Naive thymus-derived CD8-positive, alpha-beta T cell (primary cell): ENCODE measurements around the gene PYGB. TPM values are rescaled to one million over a fixed set of nuclear protein-coding genes. Genes with fewer than 3 reads are reported as not detected.

ENCODE experiments used
- ATAC-seq, 2 donors: fragments of 150-1000 bp; cut with Tn5 transposase in 1 of 2; sonication (Bioruptor Pico), chemical (Tn5 transposase) in 1 of 2; 1 replicate in 1 of 2; 2 replicates in 1 of 2; pipeline ENCODE4 v1.10.0; 2021; ENCODE audit warnings: mild to moderate bottlenecking in 2 of 2, moderate library complexity in 2 of 2
- POLR2A ChIA-PET: fragments of 350-600 bp; sonication (Branson Sonifier 250); formaldehyde crosslinking; loops from one replicate; lab custom pipeline; 2021; ENCODE audit warnings: antibody characterized with exemption; lab: Charles Lee
- DNase-seq, 10 donors: peaks; one replicate each; pipeline versions ENCODE4 v3.0.0 to v3.0.0-alpha.2; 2020 to 2022
- H3K27ac Mint-ChIP-seq, 10 donors: one replicate each; pipeline ENCODE4 v1.8.0; 2020 to 2022; ENCODE audit warnings: mild to moderate bottlenecking in 10 of 10, mixed read lengths in 10 of 10, moderate library complexity in 4 of 10, inconsistent platforms in 1 of 10
- H3K27me3 Mint-ChIP-seq, 5 donors: one replicate each; pipeline ENCODE4 v1.8.0; 2021 to 2022; ENCODE audit warnings: mixed read lengths in 5 of 5
- H3K36me3 Mint-ChIP-seq, 3 donors: one replicate each; pipeline ENCODE4 v1.8.0; 2020 to 2022; ENCODE audit warnings: mixed read lengths in 3 of 3, mild to moderate bottlenecking in 2 of 3, inconsistent platforms in 1 of 3
- H3K4me1 Mint-ChIP-seq, 4 donors: one replicate each; pipeline ENCODE4 v1.8.0; 2021 to 2022; ENCODE audit warnings: mixed read lengths in 4 of 4
- H3K4me3 Mint-ChIP-seq, 10 donors: one replicate each; pipeline ENCODE4 v1.8.0; 2020 to 2022; ENCODE audit warnings: mild to moderate bottlenecking in 10 of 10, mixed read lengths in 10 of 10, moderate library complexity in 6 of 10, inconsistent platforms in 1 of 10
- H3K9me3 Mint-ChIP-seq, 9 donors: one replicate each; pipeline ENCODE4 v1.8.0; 2020 to 2022; ENCODE audit warnings: mixed read lengths in 9 of 9, mild to moderate bottlenecking in 3 of 9, inconsistent platforms in 1 of 9, moderate library complexity in 1 of 9
- polyA plus RNA-seq, 3 donors: library from polyadenylated mRNA; unstranded; fragments of 300-500 nt; fragmentation: Illumina TruSeq; gene quantifications; one replicate each; pipeline ENCODE4 v1.2.3, GENCODE V29; 2021
- total RNA-seq, 8 experiments: library from RNA in 2 of 8; stranded (reverse) in 2 of 8; gene quantifications; one replicate each; pipeline ENCODE4 v1.2.3 and lab custom pipeline; 2021 to 2026

The PYGB gene
- total and polyA plus RNA-seq, 5 experiments from 2014 or later = 39.9 to 107 (median 54.4) TPM

- H3K27ac Mint-ChIP-seq = peak overlapping the region in 9 of 10 donors; percentile 53 to 82 (median 73)
- peaks cover 24 to 48% (median 39%) of the 10 kb centered on the region in 4 donors for H3K4me1 Mint-ChIP-seq
- ATAC-seq = peak in 1 of 2 donors; percentile 7
- H3K9me3 Mint-ChIP-seq = peaks cover 0 to 6% (median 2%) of the 10 kb centered on the region in 9 donors
- H3K36me3 Mint-ChIP-seq = peaks cover 0 to 7% (median 4%) of the 10 kb centered on the region in 3 donors
- H3K27me3 Mint-ChIP-seq = peaks cover 0 to 6% (median 1%) of the 10 kb centered on the region in 5 donors
- peak overlapping the region; percentile 79 to 95 (median 88) for H3K4me3 Mint-ChIP-seq
- POLR2A ChIA-PET = interaction anchor here (0.8 to 5.0 kb wide), 6 partner anchors 13 to 189 kb away, joined by 3 to 61 read pairs (median 12); partner anchors contain the start of genes ACSS1, ENTPD6 and GINS1
- DNase-seq = peak in 1 of 10 donors; percentile 17
Observed at GRCh38 chr20:25247000-25247517, 826 bp upstream of the PYGB start.

DNA sequence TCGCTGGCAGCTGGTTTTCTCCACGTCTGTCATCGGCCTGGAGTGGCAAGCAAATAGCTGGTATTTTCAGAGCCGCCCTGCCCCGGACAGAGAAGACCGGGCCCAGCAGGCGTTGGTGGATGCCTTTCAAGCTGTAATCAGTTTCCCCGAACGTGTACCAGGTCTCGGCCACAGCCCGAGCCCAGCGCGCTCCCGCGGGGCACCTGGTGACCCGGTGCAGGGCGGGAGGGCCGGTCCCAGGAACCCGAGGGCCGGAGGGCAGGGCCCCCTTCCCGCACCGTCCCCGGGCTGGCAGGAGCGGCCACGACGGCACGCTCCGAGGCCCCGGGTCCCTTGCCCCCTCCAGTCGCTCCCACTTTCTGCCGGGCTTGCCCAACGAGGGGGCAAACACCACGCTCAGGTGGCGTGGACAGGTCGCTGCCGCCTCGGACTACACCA, 348 bp upstream of the PYGB start:
- peaks cover 0 to 6% (median 2%) of the 10 kb centered on the region in 9 donors for H3K9me3 Mint-ChIP-seq
- H3K36me3 Mint-ChIP-seq = peaks cover 2 to 7% (median 4%) of the 10 kb centered on the region in 3 donors
- peak overlapping the region; percentile 84 to 96 (median 92) for H3K4me3 Mint-ChIP-seq
- peaks cover 0 to 6% (median 0%) of the 10 kb centered on the region in 5 donors for H3K27me3 Mint-ChIP-seq
- H3K27ac Mint-ChIP-seq = peak overlapping the region in 6 of 10 donors; percentile 65 to 93 (median 74)
- ATAC-seq (peak; percentile 29 to 39), DNase-seq (peak in 2 of 10 donors; percentile 18 to 24)
- H3K4me1 Mint-ChIP-seq = peaks cover 24 to 53% (median 43%) of the 10 kb centered on the region in 4 donors
- POLR2A ChIA-PET = interaction anchor here (0.8 to 5.0 kb wide), 8 partner anchors 10 to 190 kb away, joined by 3 to 61 read pairs (median 7); partner anchors contain the start of genes ACSS1, ENTPD6 and GINS1

- Mint-ChIP-seq H3K27ac (peak overlapping the region; percentile 4 to 97 (median 92)), H3K4me3 (peak overlapping the region; percentile 87 to 100 (median 96)), H3K9me3 (peaks cover 0 to under 1% (median 0%) of the 10 kb centered on the region in 9 donors), H3K27me3 (peaks cover 0 to under 1% (median 0%) of the 10 kb centered on the region in 5 donors), H3K36me3 (peaks cover 0 to 8% (median under 1%) of the 10 kb centered on the region in 3 donors), H3K4me1 (peaks cover 26 to 61% (median 47%) of the 10 kb centered on the region in 4 donors)
- DNase-seq = peak in 3 of 10 donors; percentile 13 to 32 (median 25)
- POLR2A ChIA-PET = interaction anchor here (1.8 to 5.0 kb wide), 4 partner anchors 9 to 191 kb away, joined by 8 to 61 read pairs (median 28); partner anchors contain the start of genes ACSS1 and ENTPD6
- ATAC-seq = no peak
Observed at GRCh38 chr20:25248786-25249172, 894 bp downstream of the PYGB start.

DNA sequence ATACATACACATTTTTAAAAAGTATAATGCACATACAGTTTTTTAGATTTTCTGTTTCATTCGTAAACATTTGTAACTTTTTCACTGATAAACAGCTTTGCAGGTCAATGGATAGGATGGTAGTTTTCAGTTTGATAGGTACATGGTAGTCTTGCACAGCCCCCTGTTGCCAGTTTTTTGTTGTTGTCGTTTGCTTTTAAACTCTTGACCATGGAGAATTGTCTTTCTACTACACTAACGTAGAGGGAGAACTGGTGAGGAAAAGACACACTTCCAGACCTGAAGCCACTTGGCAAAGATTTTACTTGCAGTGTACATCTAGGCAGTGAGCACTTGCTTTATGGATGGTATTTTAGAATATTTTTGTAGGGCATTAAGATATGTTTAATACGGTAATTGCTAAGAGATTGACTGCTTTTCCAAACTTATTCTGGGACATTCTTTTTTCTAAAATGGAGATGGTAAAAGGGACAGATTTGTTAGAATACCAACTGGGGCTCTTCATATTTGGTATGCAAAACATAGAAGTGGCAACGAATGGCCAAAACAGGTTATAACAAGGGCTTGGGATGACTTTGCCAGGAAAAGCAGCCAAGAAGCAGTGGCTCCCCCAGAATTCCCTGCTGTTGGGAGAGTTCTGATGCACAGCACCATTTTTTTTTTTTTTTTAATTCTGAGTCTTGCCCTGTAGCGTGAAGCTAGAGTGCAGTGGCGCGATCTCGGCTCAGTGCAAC, 1.5 kb downstream of the PYGB start:
- Mint-ChIP-seq H3K9me3 (no peaks in the 10 kb centered on the region), H3K4me1 (peaks cover 28 to 62% (median 48%) of the 10 kb centered on the region in 4 donors), H3K4me3 (peak overlapping the region; percentile 87 to 100 (median 96)), H3K36me3 (peaks cover 0 to 8% (median 0%) of the 10 kb centered on the region in 3 donors), H3K27me3 (no peaks in the 10 kb centered on the region), H3K27ac (peak overlapping the region; percentile 22 to 92 (median 90))
- DNase-seq = no peak
- ATAC-seq = no peak
- POLR2A ChIA-PET = interaction anchor here (1.1 to 5.0 kb wide), 5 partner anchors 8 to 192 kb away, joined by 3 to 61 read pairs (median 19); partner anchors contain the start of genes ACSS1 and ENTPD6

DNA sequence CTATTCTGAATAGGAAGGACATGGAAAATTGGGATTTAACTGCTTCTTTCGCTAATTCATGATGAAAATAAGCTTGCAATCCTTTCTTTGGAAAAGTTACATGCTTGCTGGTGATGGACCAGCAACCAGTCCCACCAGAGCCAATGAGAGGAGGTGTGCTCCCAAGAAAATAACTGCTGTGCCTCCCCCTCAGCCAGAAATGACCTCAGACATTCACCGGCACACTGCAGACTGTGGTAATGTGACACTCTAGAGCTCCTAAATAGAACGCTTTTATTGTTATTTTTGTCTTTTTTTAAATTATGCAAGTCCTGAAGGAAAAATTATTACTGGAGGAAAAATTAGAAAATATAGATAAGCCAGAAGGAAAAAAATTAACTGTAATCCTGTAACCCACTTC, 2.6 kb downstream of the PYGB start:
- Mint-ChIP-seq H3K36me3 (peaks cover 0 to 10% (median 0%) of the 10 kb centered on the region in 3 donors), H3K27ac (peak overlapping the region in 7 of 10 donors; percentile 10 to 92 (median 86)), H3K9me3 (no peaks in the 10 kb centered on the region), H3K27me3 (no peaks in the 10 kb centered on the region), H3K4me1 (peaks cover 28 to 70% (median 55%) of the 10 kb centered on the region in 4 donors), H3K4me3 (peak overlapping the region; percentile 87 to 100 (median 96))
- ATAC-seq (no peak), DNase-seq (peak in 1 of 10 donors; percentile 29)
- POLR2A ChIA-PET = interaction anchor here (1.1 to 5.0 kb wide), 3 partner anchors 10 to 55 kb away, joined by 3 to 61 read pairs (median 36); partner anchors contain the start of gene ENTPD6

- Mint-ChIP-seq H3K4me1 (peaks cover 30 to 75% (median 58%) of the 10 kb centered on the region in 4 donors), H3K9me3 (no peaks in the 10 kb centered on the region), H3K27ac (peak overlapping the region in 8 of 10 donors; percentile 10 to 92 (median 48)), H3K27me3 (no peaks in the 10 kb centered on the region), H3K4me3 (peak overlapping the region in 6 of 10 donors; percentile 87 to 100 (median 97)), H3K36me3 (peaks cover 0 to 10% (median 0%) of the 10 kb centered on the region in 3 donors)
- DNase-seq (no peak), ATAC-seq (no peak)
- POLR2A ChIA-PET = interaction anchor here (1.4 to 5.0 kb wide), 3 partner anchors 9 to 55 kb away, joined by 4 to 61 read pairs (median 36); partner anchors contain the start of gene ENTPD6
Observed at GRCh38 chr20:25251019-25251418, 3.1 kb downstream of the PYGB start.

DNA sequence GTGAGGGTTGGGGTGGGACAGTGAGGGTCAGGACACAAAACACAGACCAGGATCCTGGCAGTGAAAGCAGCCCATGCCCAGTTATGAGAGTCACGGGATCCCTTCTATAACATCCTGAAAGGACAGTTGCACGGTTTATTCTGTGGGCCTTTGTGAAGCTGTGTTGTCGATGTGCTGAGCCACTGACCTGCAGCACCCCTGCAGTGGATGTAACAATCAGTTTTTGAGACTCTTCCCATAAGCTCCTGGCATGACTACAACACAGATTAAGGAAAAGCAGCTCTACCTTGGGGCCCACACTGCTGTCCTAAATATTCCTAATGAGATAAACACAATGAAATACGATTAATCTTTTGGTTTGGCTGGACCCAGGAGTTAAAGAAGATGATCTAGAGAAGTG, 3.7 kb downstream of the PYGB start:
- POLR2A ChIA-PET = interaction anchor here (1.4 to 5.0 kb wide), 2 partner anchors 9 to 56 kb away, joined by 4 to 36 read pairs; partner anchors contain the start of gene ENTPD6
- peaks cover 0 to 10% (median 0%) of the 10 kb centered on the region in 3 donors for H3K36me3 Mint-ChIP-seq
- H3K9me3 Mint-ChIP-seq = no peaks in the 10 kb centered on the region
- H3K27ac Mint-ChIP-seq = peak overlapping the region in 7 of 10 donors; percentile 10 to 86 (median 41)
- H3K4me1 Mint-ChIP-seq = peaks cover 33 to 76% (median 61%) of the 10 kb centered on the region in 4 donors
- H3K4me3 Mint-ChIP-seq = peak overlapping the region in 5 of 10 donors; percentile 30 to 98 (median 52)
- H3K27me3 Mint-ChIP-seq = no peaks in the 10 kb centered on the region
- DNase-seq (no peak), ATAC-seq (no peak)

DNA sequence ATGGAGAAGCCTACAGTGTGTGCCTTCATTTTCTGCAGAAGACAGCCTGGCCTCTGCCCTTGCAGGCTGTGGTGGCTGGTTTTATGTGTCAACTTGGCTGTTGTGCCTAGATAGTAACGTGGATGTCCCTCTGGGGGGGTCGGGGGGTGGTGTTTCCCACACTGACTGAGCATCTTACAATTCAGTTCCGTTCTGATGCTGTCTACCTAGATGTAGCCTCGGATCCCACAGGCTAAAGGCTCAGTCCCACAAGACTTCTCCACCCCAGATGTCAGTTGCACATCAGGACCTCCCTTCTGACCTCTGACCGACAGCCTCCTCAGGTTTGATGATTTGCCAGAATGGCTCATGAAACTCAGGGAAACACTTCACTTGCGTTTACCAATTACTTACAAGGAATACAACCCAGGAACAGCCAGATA, 4.4 kb downstream of the PYGB start:
- peak overlapping the region in 8 of 10 donors; percentile 28 to 83 (median 68) for H3K27ac Mint-ChIP-seq
- H3K4me1 Mint-ChIP-seq = peaks cover 30 to 76% (median 64%) of the 10 kb centered on the region in 4 donors
- no peaks in the 10 kb centered on the region for H3K27me3 Mint-ChIP-seq
- H3K4me3 Mint-ChIP-seq = peak overlapping the region in 2 of 10 donors; percentile 56 to 98
- H3K9me3 Mint-ChIP-seq = no peaks in the 10 kb centered on the region
- peaks cover 0 to 10% (median 0%) of the 10 kb centered on the region in 3 donors for H3K36me3 Mint-ChIP-seq
- POLR2A ChIA-PET = interaction anchor here (1.4 kb wide), 1 partner anchor 8 kb away, joined by 4 read pairs; no protein-coding TSS in a partner anchor
- ATAC-seq (no peak), DNase-seq (no peak)

- H3K27me3 Mint-ChIP-seq = no peaks in the 10 kb centered on the region
- peak overlapping the region in 2 of 10 donors; percentile 52 to 56 for H3K4me3 Mint-ChIP-seq
- H3K9me3 Mint-ChIP-seq = no peaks in the 10 kb centered on the region
- POLR2A ChIA-PET = no interaction called here
- peaks cover 29 to 80% (median 69%) of the 10 kb centered on the region in 4 donors for H3K4me1 Mint-ChIP-seq
- H3K27ac Mint-ChIP-seq = peak overlapping the region in 8 of 10 donors; percentile 29 to 83 (median 69)
- peaks cover 0 to 10% (median 0%) of the 10 kb centered on the region in 3 donors for H3K36me3 Mint-ChIP-seq
- no peak for DNase-seq
- ATAC-seq = no peak
Observed at GRCh38 chr20:25252686-25253421, 5.0 kb downstream of the PYGB start.

GRCh38 chr20:25253606-25254275, 5.9 kb downstream of the PYGB start:
- no peak overlapping the region for H3K4me3 Mint-ChIP-seq
- H3K27ac Mint-ChIP-seq = peak overlapping the region in 2 of 10 donors; percentile 14 to 63
- no peak for ATAC-seq
- POLR2A ChIA-PET = no interaction called here
- no peak for DNase-seq
- H3K27me3 Mint-ChIP-seq = no peaks in the 10 kb centered on the region
- no peaks in the 10 kb centered on the region for H3K9me3 Mint-ChIP-seq
- peaks cover 0 to 10% (median 0%) of the 10 kb centered on the region in 3 donors for H3K36me3 Mint-ChIP-seq
- peaks cover 35 to 87% (median 75%) of the 10 kb centered on the region in 4 donors for H3K4me1 Mint-ChIP-seq

- POLR2A ChIA-PET = no interaction called here
- no peaks in the 10 kb centered on the region for H3K9me3 Mint-ChIP-seq
- no peaks in the 10 kb centered on the region for H3K27me3 Mint-ChIP-seq
- H3K4me1 Mint-ChIP-seq = peaks cover 36 to 87% (median 75%) of the 10 kb centered on the region in 4 donors
- DNase-seq = no peak
- no peak for ATAC-seq
- peaks cover 0 to 10% (median 0%) of the 10 kb centered on the region in 3 donors for H3K36me3 Mint-ChIP-seq
- H3K4me3 Mint-ChIP-seq = no peak overlapping the region
- H3K27ac Mint-ChIP-seq = peak overlapping the region in 6 of 10 donors; percentile 4 to 93 (median 54)
Observed at GRCh38 chr20:25254571-25254970, 6.7 kb downstream of the PYGB start.
